Measurements from ENCODE around the gene INKA1.
"Not testable (repeated sequence)": the region's sequence is repeated elsewhere in the genome, so short reads cannot be mapped to it uniquely, and the experiment has no call there.

The INKA1 gene

DNA sequence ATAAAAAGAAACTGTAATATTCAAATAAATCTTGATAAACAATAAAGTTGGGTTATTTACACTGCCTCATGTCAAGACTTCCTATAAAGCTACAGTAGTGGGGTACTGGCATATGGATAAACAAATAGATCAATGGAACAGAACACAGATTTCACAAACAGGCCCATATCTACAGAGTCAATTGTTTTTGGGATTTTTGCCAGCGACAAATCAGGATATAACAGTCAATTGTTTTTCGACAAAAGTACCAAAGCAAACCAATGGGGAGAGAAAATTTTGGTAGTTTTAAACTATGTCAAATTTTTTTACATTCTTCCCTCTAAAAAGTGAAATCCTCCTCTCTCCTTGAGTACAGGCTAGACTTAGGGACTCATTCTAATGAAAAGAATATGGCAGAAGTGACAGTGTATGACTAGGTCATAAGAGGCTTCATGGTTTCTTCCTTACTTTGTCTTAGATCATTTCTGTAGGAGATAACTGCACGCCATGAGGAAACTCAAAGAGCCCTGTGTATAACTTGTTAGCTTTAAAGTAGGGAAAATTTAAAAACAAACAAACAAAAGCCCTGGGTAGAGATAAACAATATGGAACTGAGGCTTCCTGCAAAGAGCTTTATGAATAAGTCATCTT, 33.7 kb upstream of the INKA1 start:
- TF ChIP-seq, protein P1, sequence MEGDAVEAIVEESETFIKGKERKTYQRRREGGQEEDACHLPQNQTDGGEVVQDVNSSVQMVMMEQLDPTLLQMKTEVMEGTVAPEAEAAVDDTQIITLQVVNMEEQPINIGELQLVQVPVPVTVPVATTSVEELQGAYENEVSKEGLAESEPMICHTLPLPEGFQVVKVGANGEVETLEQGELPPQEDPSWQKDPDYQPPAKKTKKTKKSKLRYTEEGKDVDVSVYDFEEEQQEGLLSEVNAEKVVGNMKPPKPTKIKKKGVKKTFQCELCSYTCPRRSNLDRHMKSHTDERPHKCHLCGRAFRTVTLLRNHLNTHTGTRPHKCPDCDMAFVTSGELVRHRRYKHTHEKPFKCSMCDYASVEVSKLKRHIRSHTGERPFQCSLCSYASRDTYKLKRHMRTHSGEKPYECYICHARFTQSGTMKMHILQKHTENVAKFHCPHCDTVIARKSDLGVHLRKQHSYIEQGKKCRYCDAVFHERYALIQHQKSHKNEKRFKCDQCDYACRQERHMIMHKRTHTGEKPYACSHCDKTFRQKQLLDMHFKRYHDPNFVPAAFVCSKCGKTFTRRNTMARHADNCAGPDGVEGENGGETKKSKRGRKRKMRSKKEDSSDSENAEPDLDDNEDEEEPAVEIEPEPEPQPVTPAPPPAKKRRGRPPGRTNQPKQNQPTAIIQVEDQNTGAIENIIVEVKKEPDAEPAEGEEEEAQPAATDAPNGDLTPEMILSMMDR (IDR thresholded peaks at IDR 0.05; ENCODE audit: low read depth, low read length, missing control alignments): no peak
- H3K4me3 ChIP-seq (ENCODE audit: low read depth, low read length): no peak overlapping the region
- DNase-seq (ENCODE audit: low read depth): no peak

DNA sequence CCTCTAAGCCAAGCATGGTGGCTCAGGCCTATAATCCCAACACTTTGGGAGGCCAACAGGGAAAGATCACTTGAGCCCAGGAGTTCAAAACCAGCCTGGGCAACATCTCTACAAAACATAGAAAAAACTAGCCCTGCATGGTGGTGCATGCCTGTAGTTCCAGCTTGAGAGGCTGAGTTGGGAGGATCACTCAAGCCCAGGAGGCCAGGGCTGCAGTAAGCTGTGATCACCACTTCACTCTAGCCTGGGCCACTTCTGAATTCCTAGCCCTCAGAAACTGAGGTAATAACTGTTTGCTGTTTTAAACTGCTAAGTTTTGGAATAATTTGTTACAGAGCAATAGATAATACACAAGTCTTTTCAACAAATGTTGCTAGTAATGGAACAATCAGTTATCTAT, 33.1 kb upstream of the INKA1 start:
- no peak for DNase-seq (ENCODE audit: low read depth)
- H3K4me3 ChIP-seq (ENCODE audit: low read depth, low read length): no peak overlapping the region
- TF ChIP-seq, protein P1 (IDR thresholded peaks at IDR 0.05; ENCODE audit: low read depth, low read length, missing control alignments): no peak

DNA sequence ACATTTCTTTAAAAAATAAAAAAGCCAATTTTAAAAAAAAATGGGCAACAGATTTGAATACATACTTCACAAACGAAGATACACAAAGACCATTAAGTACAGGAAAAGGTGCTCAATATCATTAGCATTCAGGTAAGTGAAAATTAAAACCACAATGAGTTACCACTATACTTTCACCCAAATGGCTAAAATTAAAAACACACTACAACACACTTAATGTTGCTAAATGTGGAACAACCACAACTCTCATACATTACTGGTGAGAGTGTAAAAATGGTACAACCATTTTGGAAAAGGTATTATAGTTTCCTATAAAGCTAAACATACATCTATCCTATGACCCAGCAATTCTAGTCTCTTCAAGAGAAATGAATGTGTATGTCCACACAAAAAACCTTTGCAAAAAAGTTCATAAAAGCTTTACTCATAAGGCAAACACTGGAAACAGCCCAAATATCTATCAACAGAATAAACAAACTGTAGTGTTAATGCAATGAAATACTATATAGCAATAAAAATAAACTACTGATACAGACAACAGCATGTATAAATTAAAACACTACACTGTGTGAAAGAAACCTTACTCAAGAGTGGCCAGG, 31.6 kb upstream of the INKA1 start:
- TF ChIP-seq, protein P1 (IDR thresholded peaks at IDR 0.05; ENCODE audit: low read depth, low read length, missing control alignments): no peak
- DNase-seq (ENCODE audit: low read depth): no peak
- no peak overlapping the region for H3K4me3 ChIP-seq (ENCODE audit: low read depth, low read length)

DNA sequence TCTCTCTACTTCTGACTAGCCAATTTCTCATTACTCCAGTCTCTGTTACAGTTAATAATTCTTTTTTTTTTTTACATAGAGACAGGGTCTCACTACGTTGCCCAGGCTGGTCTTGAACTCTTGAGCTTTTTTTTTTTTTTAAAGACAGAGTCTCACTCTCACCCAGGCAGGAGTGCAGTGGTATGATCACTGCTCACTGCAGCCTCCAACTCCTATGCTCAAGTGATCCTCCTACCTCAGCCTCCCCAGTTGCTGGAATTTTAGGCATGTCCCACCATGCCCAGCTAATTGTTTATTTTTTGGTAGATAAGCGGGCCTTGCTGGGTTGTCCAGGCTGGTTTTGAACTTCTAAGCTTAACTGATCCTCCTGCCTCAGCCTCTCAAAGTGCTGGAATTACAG, 30.4 kb upstream of the INKA1 start:
- TF ChIP-seq, protein P1 (IDR thresholded peaks at IDR 0.05; ENCODE audit: low read depth, low read length, missing control alignments): no peak
- no peak overlapping the region for H3K4me3 ChIP-seq (ENCODE audit: low read depth, low read length)
- no peak for DNase-seq (ENCODE audit: low read depth)

DNA sequence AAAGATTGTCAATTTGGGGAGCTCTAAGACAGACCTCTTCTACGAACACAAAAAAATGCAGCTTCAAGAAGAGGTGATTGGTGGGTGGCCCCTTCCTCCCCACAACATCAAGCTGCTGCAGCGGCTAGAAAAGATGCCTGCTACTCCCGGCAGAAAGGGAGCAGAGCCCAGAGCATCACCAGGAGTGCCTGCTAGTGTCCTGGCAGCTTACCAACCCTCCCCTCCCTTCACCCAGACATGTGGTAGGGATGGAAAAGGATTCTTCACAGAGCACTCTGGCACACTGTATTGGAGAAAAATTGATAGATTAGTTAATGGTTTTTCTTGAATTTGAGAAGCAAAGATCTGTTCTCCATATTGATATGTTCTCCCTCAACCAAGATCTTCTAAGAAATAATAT, 27.5 kb upstream of the INKA1 start:
- H3K4me3 ChIP-seq (ENCODE audit: low read depth, low read length): no peak overlapping the region
- TF ChIP-seq, protein P1 (IDR thresholded peaks at IDR 0.05; ENCODE audit: low read depth, low read length, missing control alignments): no peak
- no peak for DNase-seq (ENCODE audit: low read depth)

DNA sequence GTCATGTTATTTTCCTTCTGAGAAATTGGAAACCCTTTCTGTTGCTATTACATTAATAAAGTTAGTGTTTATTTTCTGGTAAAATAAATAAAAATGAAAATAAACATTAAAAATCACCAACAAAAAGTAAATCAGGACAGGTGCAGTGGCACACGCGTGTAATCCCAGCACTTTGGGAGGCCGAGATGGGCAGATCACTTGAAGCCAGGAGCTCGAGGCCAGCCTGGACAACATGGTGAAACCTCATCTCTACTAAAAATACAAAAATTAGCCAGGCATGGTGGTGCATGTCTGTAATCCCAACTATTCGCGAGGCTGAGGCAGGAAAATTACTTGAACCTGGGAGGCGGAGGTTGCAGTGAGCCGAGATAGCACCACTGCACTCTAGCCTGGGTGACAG, 27.0 kb upstream of the INKA1 start:
- DNase-seq (ENCODE audit: low read depth); H3K4me3 ChIP-seq (ENCODE audit: low read depth, low read length): not testable (repeated sequence)

DNA sequence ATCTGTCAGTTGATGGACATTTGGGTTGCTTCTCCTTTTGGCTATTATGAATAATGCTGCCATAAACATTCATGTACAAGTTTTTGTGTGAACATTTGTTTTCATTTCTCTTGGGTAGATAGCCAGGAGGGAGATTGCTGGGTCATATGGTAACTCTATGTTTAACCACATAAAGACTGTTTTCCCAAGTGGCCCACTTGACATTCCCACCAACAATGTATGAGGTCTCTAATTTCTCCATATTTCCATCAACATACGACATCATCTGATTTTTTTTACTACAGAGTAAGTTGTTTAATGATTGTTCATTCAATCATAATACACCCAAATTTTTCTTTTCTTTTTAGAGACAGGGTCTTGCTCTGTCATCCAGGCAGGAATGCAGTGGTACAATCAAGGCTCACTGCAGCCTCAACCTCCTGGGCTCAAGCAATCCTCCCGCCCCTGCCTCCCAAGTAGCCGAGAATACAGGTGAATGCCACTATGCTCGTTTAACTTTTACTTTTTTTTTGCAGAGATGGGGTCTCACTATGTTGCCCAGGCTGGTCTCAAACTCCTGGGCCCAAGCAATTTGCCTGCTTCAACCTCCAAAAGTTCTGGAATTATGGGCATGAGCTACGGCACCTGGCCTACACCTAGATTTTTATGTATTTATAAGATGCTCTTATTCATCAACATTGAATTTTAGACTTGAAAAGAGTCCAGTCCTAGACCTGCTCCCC, 23.5 kb upstream of the INKA1 start:
- no peak for DNase-seq (ENCODE audit: low read depth)
- TF ChIP-seq, protein P1 (IDR thresholded peaks at IDR 0.05; ENCODE audit: low read depth, low read length, missing control alignments): no peak

More for the DNA sequence above, 23.5 kb upstream of the INKA1 start:
- H3K4me3 ChIP-seq (ENCODE audit: low read depth, low read length): no peak overlapping the region

Measured in GM12864 (cell line).